Fibroblast of pulmonary artery (primary cell): ENCODE data around the gene SARS1.

Experiments used
- DNase-seq: peaks from one replicate; pipeline ENCODE4 v3.0.0-alpha.2; 2010; ENCODE audit warnings: low read depth
- H3K4me3 ChIP-seq: replicated peaks from 2 replicates; pipeline ENCODE4 v1.5.1; 2011; ENCODE audit warnings: low read depth, mild to moderate bottlenecking, control low read depth, low read length, moderate library complexity
- CTCF ChIP-seq: IDR thresholded peaks from 2 replicates; pipeline ENCODE4 v1.5.1; 2011; ENCODE audit warnings: mild to moderate bottlenecking, control low read depth, low read length, inconsistent platforms; ENCODE audit errors: missing control alignments

The SARS1 gene

GRCh38 chr1:109228167-109228566 is 14.4 kb downstream of the SARS1 start:
- H3K4me3 ChIP-seq = no peak overlapping the region
- TF ChIP-seq CTCF = no peak
- no peak for DNase-seq

- no peak overlapping the region for H3K4me3 ChIP-seq
- no peak for DNase-seq
- no peak for TF ChIP-seq CTCF
Observed at GRCh38 chr1:109229531-109230127, 15.9 kb downstream of the SARS1 start.

GRCh38 chr1:109231066-109231465 is 17.3 kb downstream of the SARS1 start:
- H3K4me3 ChIP-seq = no peak overlapping the region
- no peak for DNase-seq
- no peak for TF ChIP-seq CTCF

GRCh38 chr1:109235137-109235536 is 21.4 kb downstream of the SARS1 start:
- no peak overlapping the region for H3K4me3 ChIP-seq
- TF ChIP-seq CTCF = no peak
- no peak for DNase-seq

GRCh38 chr1:109237512-109237911 is 23.8 kb downstream of the SARS1 start:
- no peak for DNase-seq
- H3K4me3 ChIP-seq = no peak overlapping the region
- no peak for TF ChIP-seq CTCF

GRCh38 chr1:109238382-109238781 is 24.7 kb downstream of the SARS1 start:
- no peak for TF ChIP-seq CTCF
- DNase-seq = no peak
- H3K4me3 ChIP-seq = no peak overlapping the region

- no peak for TF ChIP-seq CTCF
- no peak overlapping the region for H3K4me3 ChIP-seq
- DNase-seq = no peak
Observed at GRCh38 chr1:109239047-109239408, 25.3 kb downstream of the SARS1 start.
